HepG2 (cell line): Measurements from ENCODE around the gene XRCC1. TPM values are rescaled to one million over a fixed set of nuclear protein-coding genes. Genes with fewer than 3 reads are reported as not detected.

Experiments
- CCDC6 ChIP-seq: sonication (generic); formaldehyde crosslinking; IDR thresholded peaks from 2 replicates; pipeline ENCODE4 v1.8.1; 2022; ENCODE audit warnings: mild to moderate bottlenecking, missing genetic modification reagents, moderate library complexity
- MAZ ChIP-seq, 2 experiments: sonication (generic) in 1 of 2; formaldehyde crosslinking in 1 of 2; IDR thresholded peaks; 2 replicates each; pipeline versions ENCODE4 v1.5.0 to v1.6.1; 2012 to 2020; ENCODE audit warnings: low read depth in 2 of 2, mild to moderate bottlenecking in 2 of 2, borderline replicate concordance in 1 of 2, improper control_type of control experiment in 1 of 2, low read length in 1 of 2, missing genetic modification reagents in 1 of 2, moderate library complexity in 1 of 2
- NFE2L2 ChIP-seq: fragments of 150-350 bp; IDR thresholded peaks from 2 replicates; pipeline ENCODE4 v1.6.1; 2014; ENCODE audit warnings: low read length
- RAD21 ChIP-seq: fragments of 450-650 bp; formaldehyde crosslinking; IDR thresholded peaks from 2 replicates; pipeline ENCODE4 v1.5.0; 2020; ENCODE audit warnings: mild to moderate bottlenecking
- RARA ChIP-seq: IDR thresholded peaks from 2 replicates; pipeline ENCODE4 v1.6.1; 2016; ENCODE audit warnings: missing genetic modification reagents, missing compliant biosample characterization
- SNAPC5 ChIP-seq: sonication (generic); formaldehyde crosslinking; IDR thresholded peaks from 2 replicates; pipeline ENCODE4 v1.8.1; 2023; ENCODE audit warnings: mild to moderate bottlenecking, missing genetic modification reagents, borderline replicate concordance
- TCF12 ChIP-seq, 2 experiments: fragments of 450-650 bp in 1 of 2; sonication (generic) in 1 of 2; formaldehyde crosslinking in 1 of 2; IDR thresholded peaks; 2 replicates each; pipeline versions ENCODE4 v1.6.1 to v1.8.0; 2017 to 2022; ENCODE audit warnings: antibody characterized with exemption in 1 of 2, mild to moderate bottlenecking in 1 of 2, missing genetic modification reagents in 1 of 2, moderate library complexity in 1 of 2
- ZBED4 ChIP-seq: sonication (generic); formaldehyde crosslinking; IDR thresholded peaks from 2 replicates; pipeline ENCODE4 v1.4.0; 2020; ENCODE audit warnings: missing genetic modification reagents, borderline replicate concordance
- ZBTB40 ChIP-seq, 2 experiments: fragments of 450-650 bp in 1 of 2; sonication (generic) in 1 of 2; formaldehyde crosslinking in 1 of 2; IDR thresholded peaks; 2 replicates each; pipeline versions ENCODE4 v1.6.1 to v1.8.0; 2016 to 2022; ENCODE audit warnings: antibody characterized with exemption in 1 of 2, mild to moderate bottlenecking in 1 of 2, missing genetic modification reagents in 1 of 2
- ZNF350 ChIP-seq: sonication (generic); formaldehyde crosslinking; IDR thresholded peaks from 2 replicates; pipeline ENCODE4 v1.4.0; 2020; ENCODE audit warnings: mild to moderate bottlenecking, low read depth, missing genetic modification reagents, borderline replicate concordance
- ZNF674 ChIP-seq: sonication (generic); formaldehyde crosslinking; IDR thresholded peaks from 2 replicates; pipeline ENCODE4 v1.5.0; 2020; ENCODE audit warnings: low read depth, mild to moderate bottlenecking, missing genetic modification reagents
- ZNF766 ChIP-seq: sonication (generic); formaldehyde crosslinking; IDR thresholded peaks from 2 replicates; pipeline ENCODE4 v1.5.0; 2020; ENCODE audit warnings: missing genetic modification reagents, borderline replicate concordance
- polyA plus RNA-seq, 8 experiments: library from polyadenylated mRNA; depleted of rRNA in 3 of 8; stranded (reverse) in 7 of 8; unstranded in 1 of 8; fragments of >200 nt; fragmentation: Illumina TruSeq in 4 of 8; extraction: Trizol in 4 of 8; gene quantifications; 2 replicates each; pipeline versions ENCODE4 v1.2.1 to v1.2.3, GENCODE V29; 2011 to 2016; ENCODE audit warnings: low read depth in 4 of 8, missing spikeins in 1 of 8, mixed read lengths in 1 of 8; ENCODE audit not compliant: insufficient read depth in 1 of 8
- total RNA-seq, 5 experiments: library from RNA; depleted of rRNA; stranded (reverse); fragments of >200 nt; fragmentation: Illumina TruSeq; extraction: Trizol; gene quantifications; 2 replicates each; pipeline ENCODE4 v1.2.3, GENCODE V29; 2016; ENCODE audit warnings: low read depth in 1 of 5

XRCC1 gene
- total and polyA plus RNA-seq, 2 of the 13 experiments (the other 11 are each of a cell fraction or from before 2014, with no cell fraction given), result 24.7 to 26.3 TPM

GRCh38 chr19:43595999-43596841 is 20.9 kb upstream of the XRCC1 start, which contains the start of the genes IRGQ and ZNF576 (continued):
- TF ChIP-seq MAZ (IDR thresholded peaks at IDR 0.05; ENCODE audit: borderline replicate concordance, low read depth, low read length) (no peak; the same call in 1 of the 2 replicates), MAZ (CRISPR knock-in tag; IDR thresholded peaks at IDR 0.05; ENCODE audit: low read depth) (peak; percentile 72), NFE2L2 (no peak), RAD21 (peak; percentile 55), ZNF350 (CRISPR knock-in tag) (peak; percentile 82; the same call in 1 of the 2 replicates), RARA (peak; percentile 36; the same call in 1 of the 2 replicates), ZBTB40 (IDR thresholded peaks at IDR 0.05) (no peak), ZBTB40 (CRISPR knock-in tag; IDR thresholded peaks at IDR 0.05) (no peak), TCF12 (IDR thresholded peaks at IDR 0.05) (no peak), TCF12 (CRISPR knock-in tag; IDR thresholded peaks at IDR 0.05) (no peak), ZBED4 (CRISPR knock-in tag) (0 out of 2 replicates have a peak, but pooled peaks have one; percentile 20), SNAPC5 (no peak), CCDC6 (CRISPR knock-in tag) (peak; percentile 59; the same call in 1 of the 2 replicates), ZNF766 (CRISPR knock-in tag) (no peak), ZNF674 (CRISPR knock-in tag) (no peak)
